Measurements from ENCODE around the gene EZH1. TPM values are rescaled to one million over a fixed set of nuclear protein-coding genes. Genes with fewer than 3 reads are reported as not detected.

EZH1 gene
- 16.1 and 18.2 TPM in 2 replicates for total RNA-seq

GRCh38 chr17:42744806-42745617 is at the start of gene EZH1:
Gene EZH1, minus strand, starts transcription at chr17:42745040. Its CDS starts 16,099 bp downstream, at chr17:42728941.
- TF ChIP-seq, protein P1, sequence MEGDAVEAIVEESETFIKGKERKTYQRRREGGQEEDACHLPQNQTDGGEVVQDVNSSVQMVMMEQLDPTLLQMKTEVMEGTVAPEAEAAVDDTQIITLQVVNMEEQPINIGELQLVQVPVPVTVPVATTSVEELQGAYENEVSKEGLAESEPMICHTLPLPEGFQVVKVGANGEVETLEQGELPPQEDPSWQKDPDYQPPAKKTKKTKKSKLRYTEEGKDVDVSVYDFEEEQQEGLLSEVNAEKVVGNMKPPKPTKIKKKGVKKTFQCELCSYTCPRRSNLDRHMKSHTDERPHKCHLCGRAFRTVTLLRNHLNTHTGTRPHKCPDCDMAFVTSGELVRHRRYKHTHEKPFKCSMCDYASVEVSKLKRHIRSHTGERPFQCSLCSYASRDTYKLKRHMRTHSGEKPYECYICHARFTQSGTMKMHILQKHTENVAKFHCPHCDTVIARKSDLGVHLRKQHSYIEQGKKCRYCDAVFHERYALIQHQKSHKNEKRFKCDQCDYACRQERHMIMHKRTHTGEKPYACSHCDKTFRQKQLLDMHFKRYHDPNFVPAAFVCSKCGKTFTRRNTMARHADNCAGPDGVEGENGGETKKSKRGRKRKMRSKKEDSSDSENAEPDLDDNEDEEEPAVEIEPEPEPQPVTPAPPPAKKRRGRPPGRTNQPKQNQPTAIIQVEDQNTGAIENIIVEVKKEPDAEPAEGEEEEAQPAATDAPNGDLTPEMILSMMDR (IDR thresholded peaks at IDR 0.05; ENCODE audit: insufficient read depth, low read length, severe bottlenecking) = no peak
- Histone ChIP-seq H3K36me3 (ENCODE audit: control insufficient read depth, insufficient read depth, low read length) (no peaks in the 10 kb centered on the region), H3K27me3 (ENCODE audit: control insufficient read depth, insufficient read depth, low read length) (no peaks in the 10 kb centered on the region), H3K4me3 (ENCODE audit: low read depth, low read length) (peak within 1 kb of the TSS; percentile 86)
- FAIRE-seq = no peak
- peak; percentile 77 for DNase-seq (ENCODE audit: low read depth)

- TF ChIP-seq, protein P1 (IDR thresholded peaks at IDR 0.05; ENCODE audit: insufficient read depth, low read length, severe bottlenecking) = no peak
Observed at GRCh38 chr17:42792545-42792944, 47.7 kb upstream of the EZH1 start.

DNA sequence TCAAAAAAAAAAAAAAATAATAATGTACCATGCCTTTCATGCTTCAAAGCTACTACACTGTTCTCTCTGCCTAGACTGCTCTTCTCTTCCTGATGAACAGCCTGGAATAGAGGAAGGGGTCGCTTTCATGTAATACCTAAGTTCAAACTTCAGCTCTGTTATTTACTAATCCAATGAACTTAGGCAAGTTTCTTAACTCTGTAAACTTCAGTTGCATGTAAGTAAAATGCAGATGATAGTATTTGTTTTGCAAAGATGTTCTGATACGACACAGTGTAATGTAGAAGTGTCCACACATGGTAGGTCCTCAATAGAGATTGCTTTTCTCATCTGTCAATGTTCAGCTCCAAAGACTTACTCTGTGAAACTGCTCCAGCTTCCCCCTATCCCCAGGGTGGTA is 47.1 kb upstream of the EZH1 start:
- DNase-seq (ENCODE audit: low read depth) = no peak

More at GRCh38 chr17:42792545-42792944, 47.7 kb upstream of the EZH1 start:
- FAIRE-seq (no peak), DNase-seq (ENCODE audit: low read depth) (no peak)
- Histone ChIP-seq H3K27me3 (ENCODE audit: control insufficient read depth, insufficient read depth, low read length) (no peaks in the 10 kb centered on the region), H3K36me3 (ENCODE audit: control insufficient read depth, insufficient read depth, low read length) (peaks cover 4% of the 10 kb centered on the region), H3K4me3 (ENCODE audit: low read depth, low read length) (no peak overlapping the region)

DNA sequence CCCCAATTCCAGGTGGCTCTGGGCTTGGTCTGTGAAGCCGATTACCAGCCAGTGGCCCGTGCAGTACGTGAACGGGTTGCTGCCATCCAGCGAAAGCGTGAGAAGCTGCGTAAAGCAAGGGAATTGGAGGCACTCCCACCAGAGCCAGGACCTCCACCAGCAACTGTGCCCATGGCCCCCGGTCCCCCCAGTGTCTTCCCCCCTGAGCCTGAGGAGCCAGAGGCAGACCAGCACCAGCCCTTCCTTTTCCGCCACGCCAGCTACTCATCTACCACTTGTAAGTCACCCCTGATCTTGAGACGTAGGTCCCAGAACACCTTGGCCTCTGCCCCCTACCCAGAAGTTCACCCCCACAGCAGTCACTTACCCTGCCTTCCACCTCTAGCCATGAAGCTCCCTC is 42.4 kb upstream of the EZH1 start:
- no peaks in the 10 kb centered on the region for H3K36me3 ChIP-seq (ENCODE audit: control insufficient read depth, insufficient read depth, low read length)
- TF ChIP-seq, protein P1 (IDR thresholded peaks at IDR 0.05; ENCODE audit: insufficient read depth, low read length, severe bottlenecking) = no peak
- H3K27me3 ChIP-seq (ENCODE audit: control insufficient read depth, insufficient read depth, low read length) = no peaks in the 10 kb centered on the region
- no peak overlapping the region for H3K4me3 ChIP-seq (ENCODE audit: low read depth, low read length)
- DNase-seq (ENCODE audit: low read depth) (no peak), FAIRE-seq (no peak)

More for the DNA sequence above, 47.1 kb upstream of the EZH1 start:
- no peak overlapping the region for H3K4me3 ChIP-seq (ENCODE audit: low read depth, low read length)
- no peak for FAIRE-seq
- H3K27me3 ChIP-seq (ENCODE audit: control insufficient read depth, insufficient read depth, low read length) = no peaks in the 10 kb centered on the region
- TF ChIP-seq, protein P1 (IDR thresholded peaks at IDR 0.05; ENCODE audit: insufficient read depth, low read length, severe bottlenecking) = no peak
- H3K36me3 ChIP-seq (ENCODE audit: control insufficient read depth, insufficient read depth, low read length) = peaks cover 2% of the 10 kb centered on the region

DNA sequence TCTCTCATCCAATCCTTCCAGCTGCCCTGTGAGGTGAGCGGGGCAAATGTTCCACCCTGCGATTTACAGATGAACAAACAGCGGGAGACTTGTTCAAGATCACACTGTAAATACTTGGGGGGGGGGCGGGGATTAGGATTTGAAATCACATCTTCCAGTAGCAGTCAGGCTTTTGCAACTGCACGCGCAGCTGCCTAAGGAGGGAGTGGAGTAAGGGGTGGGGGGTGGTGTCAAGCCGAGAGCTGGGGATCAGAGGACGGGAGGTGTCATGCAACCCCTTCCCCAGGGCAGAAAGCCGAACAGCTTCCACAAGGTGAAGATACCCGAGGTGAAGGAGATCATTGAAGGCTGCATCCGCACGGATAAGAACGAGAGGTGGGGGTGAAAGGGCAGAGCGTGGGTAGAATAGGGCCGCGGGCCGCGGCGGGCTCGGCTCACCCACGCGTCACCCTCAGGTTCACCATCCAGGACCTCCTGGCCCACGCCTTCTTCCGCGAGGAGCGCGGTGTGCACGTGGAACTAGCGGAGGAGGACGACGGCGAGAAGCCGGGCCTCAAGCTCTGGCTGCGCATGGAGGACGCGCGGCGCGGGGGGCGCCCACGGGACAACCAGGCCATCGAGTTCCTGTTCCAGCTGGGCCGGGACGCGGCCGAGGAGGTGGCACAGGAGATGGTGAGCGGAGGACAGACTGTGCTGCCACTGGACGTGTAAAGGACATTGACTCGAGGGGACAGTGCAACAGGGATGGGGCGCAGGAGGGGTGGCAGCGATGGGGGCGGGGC is 40.2 kb upstream of the EZH1 start:
- TF ChIP-seq, protein P1 (IDR thresholded peaks at IDR 0.05; ENCODE audit: insufficient read depth, low read length, severe bottlenecking) = no peak
- FAIRE-seq (no peak), DNase-seq (ENCODE audit: low read depth) (no peak)
- Histone ChIP-seq H3K36me3 (ENCODE audit: control insufficient read depth, insufficient read depth, low read length) (no peaks in the 10 kb centered on the region), H3K27me3 (ENCODE audit: control insufficient read depth, insufficient read depth, low read length) (peaks cover 6% of the 10 kb centered on the region), H3K4me3 (ENCODE audit: low read depth, low read length) (no peak overlapping the region)
